K562 (cell line): ENCODE measurements around the gene BMF. TPM values are rescaled to one million over a fixed set of nuclear protein-coding genes. Genes with fewer than 3 reads are reported as not detected.
A peak's percentile ranks its signal among the peaks of the same experiment; 100 is the strongest.

Experiments
- DIDO1 ChIP-seq: fragments of 450-650 bp; IDR thresholded peaks from 2 replicates; pipeline ENCODE4 v1.6.1; 2016; ENCODE audit warnings: low read depth, missing biosample characterization, missing genetic modification characterization
- FOXP1 ChIP-seq: sonication (generic); formaldehyde crosslinking; IDR thresholded peaks from 2 replicates; pipeline ENCODE4 v1.8.0; 2022; ENCODE audit warnings: mild to moderate bottlenecking, missing genetic modification reagents
- HNRNPLL ChIP-seq: fragments of 200-400 bp; formaldehyde crosslinking; IDR thresholded peaks from 2 replicates; pipeline ENCODE4 v1.6.1; 2017; ENCODE audit warnings: low read length, low read depth, mild to moderate bottlenecking; ENCODE audit not compliant: poor library complexity, severe bottlenecking
- MAFG ChIP-seq: fragments of 450-650 bp; conservative IDR thresholded peaks from 2 replicates; pipeline ENCODE4 v1.6.1; 2016; ENCODE audit warnings: missing genetic modification characterization, missing compliant biosample characterization
- NEUROD1 ChIP-seq: fragments of 150-350 bp; IDR thresholded peaks from 2 replicates; pipeline ENCODE4 v1.6.1; 2014; ENCODE audit warnings: borderline replicate concordance, low read length, low read depth; ENCODE audit not compliant: partially characterized antibody
- NFE2 ChIP-seq: IDR thresholded peaks from 2 replicates; pipeline ENCODE4 v1.6.1; 2014; ENCODE audit warnings: antibody characterized with exemption, low read depth
- SUPT5H ChIP-seq: fragments of 450-650 bp; IDR thresholded peaks from 2 replicates; pipeline ENCODE4 v1.6.1; 2016
- TCFL5 ChIP-seq: fragments of 250-450 bp; sonication (Bioruptor Pico); conservative IDR thresholded peaks from 2 replicates; pipeline ENCODE4 v1.6.1; 2021; ENCODE audit warnings: mild to moderate bottlenecking, moderate library complexity, matching md5 sums
- polyA plus RNA-seq, 8 experiments: library from polyadenylated mRNA; depleted of rRNA in 4 of 8; stranded (reverse) in 5 of 8; unstranded in 3 of 8; fragments of >200 nt; fragmentation: Nextera tagmentation in 2 of 8; fragmentation: Illumina TruSeq in 1 of 8; extraction: Ambion mirVana in 2 of 8; extraction: Trizol in 1 of 8; gene quantifications; 2 replicates each; pipeline versions ENCODE4 v1.2.1 to v1.2.3, GENCODE V29; 2011 to 2014; ENCODE audit warnings: inconsistent platforms in 1 of 8, missing spikeins in 1 of 8
- total RNA-seq, 7 experiments: library from RNA; depleted of rRNA in 6 of 7; stranded (reverse); fragments of >200 nt in 6 of 7; fragmentation: Illumina TruSeq in 2 of 7; extraction: Trizol in 2 of 7; gene quantifications; 2 replicates each; pipeline versions ENCODE4 v1.2.1 to v1.2.3, GENCODE V29; 2011 to 2021; ENCODE audit warnings: low replicate concordance in 1 of 7
- TF ChIP-seq, protein P1 (sequence below): fragments of 450-650 bp; IDR thresholded peaks from 2 replicates; pipeline ENCODE4 v1.6.1; 2016; ENCODE audit warnings: mild to moderate bottlenecking, moderate library complexity
- TF ChIP-seq, protein P2 (sequence below): fragments of 250-450 bp; sonication (Bioruptor Pico); IDR thresholded peaks from 2 replicates; pipeline ENCODE4 v1.8.0; 2021; ENCODE audit warnings: borderline replicate concordance, mild to moderate bottlenecking, moderate library complexity; ENCODE audit not compliant: poor library complexity, severe bottlenecking

Gene BMF
- total and polyA plus RNA-seq, 9 of the 15 experiments (the other 6 are each of a cell fraction or from before 2014, with no cell fraction given), result 0.25 to 0.91 (median 0.59) TPM; not detected in 2

- TF ChIP-seq, protein P1, sequence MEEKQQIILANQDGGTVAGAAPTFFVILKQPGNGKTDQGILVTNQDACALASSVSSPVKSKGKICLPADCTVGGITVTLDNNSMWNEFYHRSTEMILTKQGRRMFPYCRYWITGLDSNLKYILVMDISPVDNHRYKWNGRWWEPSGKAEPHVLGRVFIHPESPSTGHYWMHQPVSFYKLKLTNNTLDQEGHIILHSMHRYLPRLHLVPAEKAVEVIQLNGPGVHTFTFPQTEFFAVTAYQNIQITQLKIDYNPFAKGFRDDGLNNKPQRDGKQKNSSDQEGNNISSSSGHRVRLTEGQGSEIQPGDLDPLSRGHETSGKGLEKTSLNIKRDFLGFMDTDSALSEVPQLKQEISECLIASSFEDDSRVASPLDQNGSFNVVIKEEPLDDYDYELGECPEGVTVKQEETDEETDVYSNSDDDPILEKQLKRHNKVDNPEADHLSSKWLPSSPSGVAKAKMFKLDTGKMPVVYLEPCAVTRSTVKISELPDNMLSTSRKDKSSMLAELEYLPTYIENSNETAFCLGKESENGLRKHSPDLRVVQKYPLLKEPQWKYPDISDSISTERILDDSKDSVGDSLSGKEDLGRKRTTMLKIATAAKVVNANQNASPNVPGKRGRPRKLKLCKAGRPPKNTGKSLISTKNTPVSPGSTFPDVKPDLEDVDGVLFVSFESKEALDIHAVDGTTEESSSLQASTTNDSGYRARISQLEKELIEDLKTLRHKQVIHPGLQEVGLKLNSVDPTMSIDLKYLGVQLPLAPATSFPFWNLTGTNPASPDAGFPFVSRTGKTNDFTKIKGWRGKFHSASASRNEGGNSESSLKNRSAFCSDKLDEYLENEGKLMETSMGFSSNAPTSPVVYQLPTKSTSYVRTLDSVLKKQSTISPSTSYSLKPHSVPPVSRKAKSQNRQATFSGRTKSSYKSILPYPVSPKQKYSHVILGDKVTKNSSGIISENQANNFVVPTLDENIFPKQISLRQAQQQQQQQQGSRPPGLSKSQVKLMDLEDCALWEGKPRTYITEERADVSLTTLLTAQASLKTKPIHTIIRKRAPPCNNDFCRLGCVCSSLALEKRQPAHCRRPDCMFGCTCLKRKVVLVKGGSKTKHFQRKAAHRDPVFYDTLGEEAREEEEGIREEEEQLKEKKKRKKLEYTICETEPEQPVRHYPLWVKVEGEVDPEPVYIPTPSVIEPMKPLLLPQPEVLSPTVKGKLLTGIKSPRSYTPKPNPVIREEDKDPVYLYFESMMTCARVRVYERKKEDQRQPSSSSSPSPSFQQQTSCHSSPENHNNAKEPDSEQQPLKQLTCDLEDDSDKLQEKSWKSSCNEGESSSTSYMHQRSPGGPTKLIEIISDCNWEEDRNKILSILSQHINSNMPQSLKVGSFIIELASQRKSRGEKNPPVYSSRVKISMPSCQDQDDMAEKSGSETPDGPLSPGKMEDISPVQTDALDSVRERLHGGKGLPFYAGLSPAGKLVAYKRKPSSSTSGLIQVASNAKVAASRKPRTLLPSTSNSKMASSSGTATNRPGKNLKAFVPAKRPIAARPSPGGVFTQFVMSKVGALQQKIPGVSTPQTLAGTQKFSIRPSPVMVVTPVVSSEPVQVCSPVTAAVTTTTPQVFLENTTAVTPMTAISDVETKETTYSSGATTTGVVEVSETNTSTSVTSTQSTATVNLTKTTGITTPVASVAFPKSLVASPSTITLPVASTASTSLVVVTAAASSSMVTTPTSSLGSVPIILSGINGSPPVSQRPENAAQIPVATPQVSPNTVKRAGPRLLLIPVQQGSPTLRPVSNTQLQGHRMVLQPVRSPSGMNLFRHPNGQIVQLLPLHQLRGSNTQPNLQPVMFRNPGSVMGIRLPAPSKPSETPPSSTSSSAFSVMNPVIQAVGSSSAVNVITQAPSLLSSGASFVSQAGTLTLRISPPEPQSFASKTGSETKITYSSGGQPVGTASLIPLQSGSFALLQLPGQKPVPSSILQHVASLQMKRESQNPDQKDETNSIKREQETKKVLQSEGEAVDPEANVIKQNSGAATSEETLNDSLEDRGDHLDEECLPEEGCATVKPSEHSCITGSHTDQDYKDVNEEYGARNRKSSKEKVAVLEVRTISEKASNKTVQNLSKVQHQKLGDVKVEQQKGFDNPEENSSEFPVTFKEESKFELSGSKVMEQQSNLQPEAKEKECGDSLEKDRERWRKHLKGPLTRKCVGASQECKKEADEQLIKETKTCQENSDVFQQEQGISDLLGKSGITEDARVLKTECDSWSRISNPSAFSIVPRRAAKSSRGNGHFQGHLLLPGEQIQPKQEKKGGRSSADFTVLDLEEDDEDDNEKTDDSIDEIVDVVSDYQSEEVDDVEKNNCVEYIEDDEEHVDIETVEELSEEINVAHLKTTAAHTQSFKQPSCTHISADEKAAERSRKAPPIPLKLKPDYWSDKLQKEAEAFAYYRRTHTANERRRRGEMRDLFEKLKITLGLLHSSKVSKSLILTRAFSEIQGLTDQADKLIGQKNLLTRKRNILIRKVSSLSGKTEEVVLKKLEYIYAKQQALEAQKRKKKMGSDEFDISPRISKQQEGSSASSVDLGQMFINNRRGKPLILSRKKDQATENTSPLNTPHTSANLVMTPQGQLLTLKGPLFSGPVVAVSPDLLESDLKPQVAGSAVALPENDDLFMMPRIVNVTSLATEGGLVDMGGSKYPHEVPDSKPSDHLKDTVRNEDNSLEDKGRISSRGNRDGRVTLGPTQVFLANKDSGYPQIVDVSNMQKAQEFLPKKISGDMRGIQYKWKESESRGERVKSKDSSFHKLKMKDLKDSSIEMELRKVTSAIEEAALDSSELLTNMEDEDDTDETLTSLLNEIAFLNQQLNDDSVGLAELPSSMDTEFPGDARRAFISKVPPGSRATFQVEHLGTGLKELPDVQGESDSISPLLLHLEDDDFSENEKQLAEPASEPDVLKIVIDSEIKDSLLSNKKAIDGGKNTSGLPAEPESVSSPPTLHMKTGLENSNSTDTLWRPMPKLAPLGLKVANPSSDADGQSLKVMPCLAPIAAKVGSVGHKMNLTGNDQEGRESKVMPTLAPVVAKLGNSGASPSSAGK, result peak; percentile 50
- TF ChIP-seq HNRNPLL, result no peak
- TF ChIP-seq SUPT5H, result no peak
- TF ChIP-seq DIDO1 (tag), result no peak
- no peak for TF ChIP-seq FOXP1 (CRISPR knock-in tag)
- TF ChIP-seq, protein P2, sequence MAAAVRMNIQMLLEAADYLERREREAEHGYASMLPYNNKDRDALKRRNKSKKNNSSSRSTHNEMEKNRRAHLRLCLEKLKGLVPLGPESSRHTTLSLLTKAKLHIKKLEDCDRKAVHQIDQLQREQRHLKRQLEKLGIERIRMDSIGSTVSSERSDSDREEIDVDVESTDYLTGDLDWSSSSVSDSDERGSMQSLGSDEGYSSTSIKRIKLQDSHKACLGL (CRISPR knock-in tag), result no peak
- peak; percentile 96 for TF ChIP-seq NFE2
- no peak for TF ChIP-seq NEUROD1
- no peak for TF ChIP-seq TCFL5
- TF ChIP-seq MAFG (tag), result peak; percentile 97
Measured at GRCh38 chr15:40075298-40076044, 33.2 kb downstream of the BMF start (continued).
